Measurements from ENCODE around the gene ANKRD30A.
"Not testable (repeated sequence)": the region's sequence is repeated elsewhere in the genome, so short reads cannot be mapped to it uniquely, and the experiment has no call there.

Gene ANKRD30A

GRCh38 chr10:37269554-37270256, 144.3 kb downstream of the ANKRD30A start:
- DNase-seq (ENCODE audit: low spot score): no peak

GRCh38 chr10:37275216-37275777, 149.9 kb downstream of the ANKRD30A start:
- no peak for DNase-seq (ENCODE audit: low spot score)

DNA sequence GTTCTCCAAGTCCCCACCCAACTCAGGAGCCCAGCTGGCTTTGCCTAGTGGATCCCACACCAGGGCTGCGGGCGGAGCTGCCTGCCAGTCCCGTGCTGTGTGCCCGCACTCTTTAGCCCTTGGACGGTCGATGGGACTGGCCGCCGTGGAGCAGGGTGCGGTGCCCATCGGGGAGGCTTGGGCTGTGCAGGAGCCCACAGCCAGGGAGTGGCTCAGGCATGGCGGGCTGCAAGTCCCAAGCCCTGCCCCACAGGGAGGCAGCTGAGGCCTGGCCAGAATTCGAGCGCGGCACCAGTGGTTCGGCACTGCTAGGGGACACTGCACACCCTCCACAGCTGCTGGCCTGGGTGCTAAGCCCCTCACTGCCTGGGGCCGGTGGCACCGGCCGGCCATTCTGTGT, 159.7 kb downstream of the ANKRD30A start:
- DNase-seq (ENCODE audit: low spot score): no peak

GRCh38 chr10:37289833-37290464, 164.6 kb downstream of the ANKRD30A start:
- DNase-seq (ENCODE audit: low spot score): no peak

DNA sequence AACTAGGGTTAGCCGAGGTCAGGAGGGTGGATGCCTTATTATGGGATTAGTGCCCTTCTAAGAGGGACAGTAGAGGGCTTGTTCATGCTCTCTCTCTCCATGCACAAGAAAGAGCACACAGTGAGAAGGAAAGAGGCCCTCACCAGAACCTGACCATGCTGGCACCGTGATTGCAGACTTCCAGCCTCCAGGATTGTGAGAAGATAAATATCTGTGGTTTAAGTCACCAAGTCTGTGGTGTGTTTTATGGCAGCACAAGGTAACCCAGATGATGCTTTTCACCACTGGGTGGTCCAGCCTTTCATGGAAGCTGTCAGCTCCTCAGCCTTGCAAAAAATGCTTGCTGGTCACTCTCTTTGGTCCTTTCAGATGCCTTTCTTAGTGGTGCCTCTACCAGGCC, 175.9 kb downstream of the ANKRD30A start:
- no peak for DNase-seq (ENCODE audit: low spot score)

DNA sequence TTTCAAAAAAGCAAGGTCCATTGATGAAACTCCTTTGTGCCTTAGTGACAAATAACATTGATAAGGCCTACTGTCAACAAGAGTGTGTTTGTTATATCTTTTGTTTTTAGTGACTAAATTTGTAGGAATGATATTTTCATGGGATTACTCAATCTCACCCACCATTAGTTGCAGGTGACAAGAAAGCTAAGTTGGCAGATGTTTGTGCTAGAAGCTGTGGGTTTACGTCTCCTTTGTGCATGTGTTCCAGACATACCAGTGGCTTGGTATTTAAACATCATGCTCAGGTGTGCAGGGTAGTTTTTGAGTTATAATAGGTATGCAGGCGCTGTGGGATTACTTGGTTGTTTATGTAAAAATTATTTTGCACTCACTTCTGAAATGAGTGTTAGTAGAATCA, 178.6 kb downstream of the ANKRD30A start:
- no peak for DNase-seq (ENCODE audit: low spot score)

DNA sequence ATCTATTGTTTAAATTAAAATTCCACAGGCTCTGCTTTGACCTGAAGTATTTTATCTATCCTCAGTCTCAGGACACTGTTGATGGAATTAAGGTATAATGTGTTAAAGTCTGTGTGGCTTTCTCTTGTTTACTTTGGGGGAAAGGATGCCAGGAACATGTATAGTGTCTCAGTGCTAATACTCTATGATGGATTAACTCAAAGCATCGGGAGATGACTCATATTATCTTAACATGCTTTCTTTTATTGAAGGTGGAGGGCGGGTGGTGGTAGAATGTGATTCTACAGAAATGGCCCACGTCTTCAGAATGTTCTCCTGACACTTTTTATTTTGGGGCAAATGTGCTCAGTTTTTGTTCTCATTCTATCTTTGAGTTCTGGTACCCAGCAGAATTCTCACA, 189.0 kb downstream of the ANKRD30A start:
- no peak for DNase-seq (ENCODE audit: low spot score)

- no peak for DNase-seq (ENCODE audit: low spot score)
Observed at GRCh38 chr10:37314862-37315261, 189.5 kb downstream of the ANKRD30A start.

DNA sequence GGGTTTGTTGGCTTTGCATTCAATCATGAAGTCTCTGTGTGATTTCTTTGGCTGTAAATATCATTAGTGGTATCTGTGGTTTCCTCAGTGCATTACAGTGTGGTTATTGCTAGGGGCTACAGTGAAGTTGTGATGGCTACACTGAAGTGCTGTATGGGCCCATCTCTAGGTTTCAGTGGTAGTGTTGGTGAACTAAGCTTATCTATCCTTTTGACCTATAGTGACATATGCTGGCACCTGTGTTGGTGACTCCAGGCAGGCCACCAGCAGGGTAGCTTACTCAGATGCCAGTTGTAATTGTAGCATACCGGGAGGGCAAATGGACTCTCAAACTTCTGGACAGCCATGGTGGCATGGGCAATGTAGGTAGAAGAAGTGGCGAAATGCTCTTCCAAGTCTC, 219.0 kb downstream of the ANKRD30A start:
- peak; percentile 0 for DNase-seq (ENCODE audit: low spot score)

DNA sequence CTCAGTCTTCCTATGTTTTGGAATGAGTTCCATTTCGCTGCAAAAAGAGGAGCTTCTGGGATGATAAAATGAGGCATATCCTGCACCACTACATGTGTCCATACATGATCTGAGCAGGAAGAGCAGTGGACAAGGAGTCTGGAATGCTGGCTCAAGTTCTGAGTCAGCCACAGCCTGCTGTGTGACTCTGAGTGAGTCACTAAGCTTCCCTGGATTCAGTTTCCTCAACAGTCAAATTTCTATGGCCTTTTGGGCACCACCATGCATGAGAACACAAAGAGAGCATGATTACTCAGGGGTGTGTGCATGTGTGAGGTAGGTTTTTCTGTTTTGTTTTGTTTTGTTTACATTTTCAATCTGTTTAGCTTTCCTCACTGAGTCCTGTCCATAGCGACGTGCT, 254.6 kb downstream of the ANKRD30A start:
- DNase-seq (ENCODE audit: low spot score): no peak

DNA sequence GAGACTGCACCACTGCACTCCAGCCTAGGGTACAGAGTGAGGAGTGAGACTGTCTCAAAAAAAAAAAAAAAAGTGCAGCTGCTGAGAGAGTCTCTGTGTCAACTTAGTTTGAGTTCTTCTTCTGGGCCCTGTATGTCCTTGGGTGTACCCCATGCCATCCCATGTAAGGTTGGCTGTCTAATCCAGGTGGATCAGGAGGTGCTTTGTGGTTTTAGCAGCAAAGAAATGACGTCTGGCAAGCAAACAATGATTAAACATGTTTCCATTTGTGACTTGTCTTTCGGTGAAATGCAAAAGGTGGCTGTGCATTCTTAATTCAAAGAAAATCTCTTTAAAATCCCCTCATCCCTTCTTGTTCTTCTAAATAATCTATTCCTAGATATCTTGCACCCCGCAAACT, 255.9 kb downstream of the ANKRD30A start:
- DNase-seq (ENCODE audit: low spot score): no peak

DNA sequence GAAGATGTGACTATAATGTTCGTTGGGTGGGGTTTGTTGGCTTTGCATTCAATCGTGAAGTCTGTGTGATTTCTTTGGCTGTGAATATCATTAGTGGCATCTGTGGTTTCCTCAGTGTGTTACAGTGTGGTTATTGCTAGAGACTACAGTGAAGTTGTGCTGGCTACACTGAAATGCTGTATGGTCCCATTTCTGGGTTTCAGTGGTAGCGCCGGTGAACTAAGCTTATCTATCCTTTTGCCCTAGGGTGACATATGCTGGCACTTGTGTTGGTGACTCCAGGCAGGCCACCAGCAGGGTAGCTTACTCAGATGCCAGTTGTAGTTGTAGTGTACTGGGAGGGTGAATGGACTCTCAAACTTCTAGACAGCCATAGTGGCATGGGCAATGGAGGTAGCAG, 259.5 kb downstream of the ANKRD30A start:
- no peak for DNase-seq (ENCODE audit: low spot score)

- no peak for DNase-seq (ENCODE audit: low spot score)
Observed at GRCh38 chr10:37390926-37391325, 265.5 kb downstream of the ANKRD30A start.

- DNase-seq (ENCODE audit: low spot score): not testable (repeated sequence)
Observed at GRCh38 chr10:37400774-37401173, 275.4 kb downstream of the ANKRD30A start.

DNA sequence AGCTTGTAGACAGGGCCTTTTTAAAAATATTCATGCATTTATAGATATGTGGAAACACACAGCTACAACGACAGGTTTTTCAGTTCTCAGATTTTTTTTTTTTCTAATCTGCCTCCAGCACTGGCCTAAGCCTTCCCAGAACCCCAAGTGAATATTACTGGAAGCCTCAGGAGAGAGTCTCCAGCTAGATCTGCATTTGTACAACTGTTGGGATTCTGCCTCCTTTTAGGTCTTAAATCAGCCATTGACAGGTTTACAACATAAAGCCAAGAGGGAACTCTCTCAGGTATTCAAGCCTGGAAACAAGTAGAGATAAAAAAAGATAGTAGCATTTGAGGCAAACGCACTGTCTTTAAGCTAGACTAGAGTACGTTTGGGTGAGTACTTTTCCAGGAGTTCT, 275.8 kb downstream of the ANKRD30A start:
- DNase-seq (ENCODE audit: low spot score): no peak

- DNase-seq (ENCODE audit: low spot score): no peak
Observed at GRCh38 chr10:37403776-37404175, 278.4 kb downstream of the ANKRD30A start.

Measured in HuH-7.5 (cell line).